ENCODE data around the gene CEP112. TPM values are rescaled to one million over a fixed set of nuclear protein-coding genes. Genes with fewer than 3 reads are reported as not detected.

CEP112 gene
- total and polyA plus RNA-seq, 4 donors = 1.1 to 4.9 (median 1.4) TPM

DNA sequence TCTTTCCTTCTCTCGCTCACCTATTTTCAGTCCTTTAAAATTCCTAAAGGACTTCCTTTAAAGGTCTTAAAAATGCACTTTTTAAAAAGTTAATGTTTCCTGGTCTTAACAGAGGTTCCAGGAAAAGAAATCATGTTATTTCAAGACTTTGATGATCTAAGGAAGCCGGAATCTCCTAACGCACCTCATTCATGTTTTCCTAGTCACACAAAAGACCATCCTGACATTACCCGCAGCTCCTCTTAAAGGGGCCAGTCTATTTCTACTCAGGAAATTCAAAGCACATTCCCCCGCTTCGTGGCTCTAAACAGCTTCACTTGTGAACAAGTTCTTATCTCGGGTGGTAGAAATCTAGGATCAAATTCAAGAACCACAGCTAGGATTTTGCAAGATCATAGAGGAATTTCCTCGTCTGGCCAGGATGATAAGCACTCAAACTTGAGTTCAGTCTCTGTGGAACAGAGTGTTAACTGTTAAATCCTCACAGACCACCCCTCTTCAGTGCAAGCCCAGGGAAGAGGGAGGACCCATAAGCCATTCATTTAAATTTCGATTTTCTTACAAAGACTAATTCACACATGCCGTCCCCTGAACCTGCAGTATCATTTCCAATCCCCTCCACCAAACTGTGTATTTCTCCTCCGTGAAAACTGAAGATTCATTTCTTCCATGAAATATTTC lies 493.4 kb downstream of the CEP112 start:
- WGBS = 49% methylated on average over 11 of the region's 11 CpGs
- no peak overlapping the region for H3K27ac ChIP-seq (ENCODE audit: low read depth in 1 of 2, low read length in 2 of 2)
- no peak overlapping the region for H3K4me3 ChIP-seq (ENCODE audit: low read depth in 1 of 3, low read length in 3 of 3)
- H3K9ac ChIP-seq (ENCODE audit: low read depth in 1 of 2, low read length in 2 of 2) = no peak overlapping the region
- no peak for DNase-seq (ENCODE audit: low spot score)
- TF ChIP-seq RXRA (IDR thresholded peaks at IDR 0.05) = no peak
- TF ChIP-seq, protein P1, sequence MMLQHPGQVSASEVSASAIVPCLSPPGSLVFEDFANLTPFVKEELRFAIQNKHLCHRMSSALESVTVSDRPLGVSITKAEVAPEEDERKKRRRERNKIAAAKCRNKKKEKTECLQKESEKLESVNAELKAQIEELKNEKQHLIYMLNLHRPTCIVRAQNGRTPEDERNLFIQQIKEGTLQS (IDR thresholded peaks at IDR 0.05) = no peak
- TF ChIP-seq, protein P2, sequence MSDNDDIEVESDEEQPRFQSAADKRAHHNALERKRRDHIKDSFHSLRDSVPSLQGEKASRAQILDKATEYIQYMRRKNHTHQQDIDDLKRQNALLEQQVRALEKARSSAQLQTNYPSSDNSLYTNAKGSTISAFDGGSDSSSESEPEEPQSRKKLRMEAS (IDR thresholded peaks at IDR 0.05) = no peak
- TF ChIP-seq RAD21 (IDR thresholded peaks at IDR 0.05) = no peak
- no peak for TF ChIP-seq JUND (IDR thresholded peaks at IDR 0.05)
- TF ChIP-seq, protein P3, sequence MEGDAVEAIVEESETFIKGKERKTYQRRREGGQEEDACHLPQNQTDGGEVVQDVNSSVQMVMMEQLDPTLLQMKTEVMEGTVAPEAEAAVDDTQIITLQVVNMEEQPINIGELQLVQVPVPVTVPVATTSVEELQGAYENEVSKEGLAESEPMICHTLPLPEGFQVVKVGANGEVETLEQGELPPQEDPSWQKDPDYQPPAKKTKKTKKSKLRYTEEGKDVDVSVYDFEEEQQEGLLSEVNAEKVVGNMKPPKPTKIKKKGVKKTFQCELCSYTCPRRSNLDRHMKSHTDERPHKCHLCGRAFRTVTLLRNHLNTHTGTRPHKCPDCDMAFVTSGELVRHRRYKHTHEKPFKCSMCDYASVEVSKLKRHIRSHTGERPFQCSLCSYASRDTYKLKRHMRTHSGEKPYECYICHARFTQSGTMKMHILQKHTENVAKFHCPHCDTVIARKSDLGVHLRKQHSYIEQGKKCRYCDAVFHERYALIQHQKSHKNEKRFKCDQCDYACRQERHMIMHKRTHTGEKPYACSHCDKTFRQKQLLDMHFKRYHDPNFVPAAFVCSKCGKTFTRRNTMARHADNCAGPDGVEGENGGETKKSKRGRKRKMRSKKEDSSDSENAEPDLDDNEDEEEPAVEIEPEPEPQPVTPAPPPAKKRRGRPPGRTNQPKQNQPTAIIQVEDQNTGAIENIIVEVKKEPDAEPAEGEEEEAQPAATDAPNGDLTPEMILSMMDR (IDR thresholded peaks at IDR 0.05; ENCODE audit: low read depth, low read length, missing input control) = no peak
- TF ChIP-seq FOXA2 (IDR thresholded peaks at IDR 0.05) = no peak
- TF ChIP-seq YY1 (IDR thresholded peaks at IDR 0.05) = no peak
- H3K4me1 ChIP-seq (ENCODE audit: control insufficient read depth in 4 of 4, insufficient read depth in 4 of 4, low read length in 3 of 4) = no peaks in the 10 kb centered on the region
- H3K9me3 ChIP-seq (ENCODE audit: control insufficient read depth in 4 of 4, low read length in 3 of 4) = no peaks in the 10 kb centered on the region
- H3K27me3 ChIP-seq (ENCODE audit: control insufficient read depth in 4 of 4, insufficient read depth in 4 of 4, low read length in 3 of 4) = no peaks in the 10 kb centered on the region
- H3K36me3 ChIP-seq (ENCODE audit: control insufficient read depth in 4 of 4, insufficient read depth in 3 of 4, low read depth in 1 of 4, low read length in 3 of 4) = no peaks in the 10 kb centered on the region

DNA sequence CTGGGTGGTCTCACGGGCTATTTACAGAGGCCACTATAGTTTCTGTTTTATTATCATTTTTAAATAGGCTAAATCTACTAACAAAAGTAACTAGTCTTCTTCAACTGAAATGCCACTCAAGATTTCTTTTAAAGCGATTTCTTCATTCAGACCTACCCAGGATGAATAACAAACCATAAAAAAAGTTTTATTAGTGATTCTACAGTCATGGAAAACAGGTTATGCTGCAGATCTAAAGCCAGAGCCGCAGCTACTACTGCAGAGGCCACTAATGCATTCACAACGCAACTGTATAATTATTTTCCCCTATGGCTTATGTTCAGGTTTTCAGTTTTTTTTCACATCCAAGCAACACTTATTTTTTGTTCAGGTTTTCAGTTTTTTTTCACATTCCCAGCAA lies 494.3 kb downstream of the CEP112 start:
- no peak overlapping the region for H3K9ac ChIP-seq (ENCODE audit: low read depth in 1 of 2, low read length in 2 of 2)
- WGBS = 87% methylated on average over 4 of the region's 4 CpGs
- no peaks in the 10 kb centered on the region for H3K27me3 ChIP-seq (ENCODE audit: control insufficient read depth in 4 of 4, insufficient read depth in 4 of 4, low read length in 3 of 4)
- no peaks in the 10 kb centered on the region for H3K36me3 ChIP-seq (ENCODE audit: control insufficient read depth in 4 of 4, insufficient read depth in 3 of 4, low read depth in 1 of 4, low read length in 3 of 4)
- no peak for TF ChIP-seq HNF4A (conservative IDR thresholded peaks at IDR 0.05)
- no peak overlapping the region for H3K4me3 ChIP-seq (ENCODE audit: low read depth in 1 of 3, low read length in 3 of 3)
- H3K27ac ChIP-seq (ENCODE audit: low read depth in 1 of 2, low read length in 2 of 2) = no peak overlapping the region
- DNase-seq (ENCODE audit: low spot score) = no peak
- no peaks in the 10 kb centered on the region for H3K4me1 ChIP-seq (ENCODE audit: control insufficient read depth in 4 of 4, insufficient read depth in 4 of 4, low read length in 3 of 4)
- H3K9me3 ChIP-seq (ENCODE audit: control insufficient read depth in 4 of 4, low read length in 3 of 4) = no peaks in the 10 kb centered on the region

DNA sequence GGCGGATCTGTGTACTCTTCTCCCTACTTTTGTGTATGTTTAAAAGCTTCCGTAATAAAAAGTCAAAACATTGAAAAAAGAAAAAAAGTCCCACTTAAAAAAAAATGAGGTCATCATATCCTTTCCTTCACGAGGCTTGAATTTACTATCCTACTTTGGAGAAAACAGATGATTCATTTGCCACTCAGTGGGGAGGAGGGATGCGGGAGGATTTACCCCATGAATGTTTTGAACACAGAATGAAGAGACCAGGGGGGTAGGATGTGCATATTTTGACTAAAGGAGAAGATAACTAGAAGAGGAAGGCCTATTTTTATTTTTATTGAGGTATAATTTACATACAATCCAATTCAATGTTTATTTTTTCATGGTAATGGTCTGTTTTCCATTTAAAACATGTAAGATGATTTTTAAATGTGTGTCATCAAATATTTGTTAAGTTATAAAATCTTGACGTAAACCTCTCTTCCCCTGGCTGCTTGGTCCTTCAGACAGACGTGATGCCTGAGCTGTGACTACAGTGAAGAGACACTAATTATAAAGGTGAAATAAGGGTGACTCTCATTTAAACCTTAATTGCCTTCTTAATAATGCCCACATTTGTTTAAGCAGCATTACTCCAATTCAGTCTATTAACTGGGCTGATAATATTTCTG lies 495.1 kb downstream of the CEP112 start:
- Histone ChIP-seq H3K27me3 (ENCODE audit: control insufficient read depth in 4 of 4, insufficient read depth in 4 of 4, low read length in 3 of 4) (no peaks in the 10 kb centered on the region), H3K9me3 (ENCODE audit: control insufficient read depth in 4 of 4, low read length in 3 of 4) (no peaks in the 10 kb centered on the region), H3K4me3 (ENCODE audit: low read depth in 1 of 3, low read length in 3 of 3) (no peak overlapping the region), H3K36me3 (ENCODE audit: control insufficient read depth in 4 of 4, insufficient read depth in 3 of 4, low read depth in 1 of 4, low read length in 3 of 4) (no peaks in the 10 kb centered on the region), H3K27ac (ENCODE audit: low read depth in 1 of 2, low read length in 2 of 2) (no peak overlapping the region), H3K9ac (ENCODE audit: low read depth in 1 of 2, low read length in 2 of 2) (no peak overlapping the region), H3K4me1 (ENCODE audit: control insufficient read depth in 4 of 4, insufficient read depth in 4 of 4, low read length in 3 of 4) (no peaks in the 10 kb centered on the region)
- no peak for TF ChIP-seq RAD21 (IDR thresholded peaks at IDR 0.05)
- TF ChIP-seq FOXA2 (IDR thresholded peaks at IDR 0.05) = no peak
- TF ChIP-seq, protein P4, sequence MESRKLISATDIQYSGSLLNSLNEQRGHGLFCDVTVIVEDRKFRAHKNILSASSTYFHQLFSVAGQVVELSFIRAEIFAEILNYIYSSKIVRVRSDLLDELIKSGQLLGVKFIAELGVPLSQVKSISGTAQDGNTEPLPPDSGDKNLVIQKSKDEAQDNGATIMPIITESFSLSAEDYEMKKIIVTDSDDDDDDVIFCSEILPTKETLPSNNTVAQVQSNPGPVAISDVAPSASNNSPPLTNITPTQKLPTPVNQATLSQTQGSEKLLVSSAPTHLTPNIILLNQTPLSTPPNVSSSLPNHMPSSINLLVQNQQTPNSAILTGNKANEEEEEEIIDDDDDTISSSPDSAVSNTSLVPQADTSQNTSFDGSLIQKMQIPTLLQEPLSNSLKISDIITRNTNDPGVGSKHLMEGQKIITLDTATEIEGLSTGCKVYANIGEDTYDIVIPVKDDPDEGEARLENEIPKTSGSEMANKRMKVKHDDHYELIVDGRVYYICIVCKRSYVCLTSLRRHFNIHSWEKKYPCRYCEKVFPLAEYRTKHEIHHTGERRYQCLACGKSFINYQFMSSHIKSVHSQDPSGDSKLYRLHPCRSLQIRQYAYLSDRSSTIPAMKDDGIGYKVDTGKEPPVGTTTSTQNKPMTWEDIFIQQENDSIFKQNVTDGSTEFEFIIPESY (IDR thresholded peaks at IDR 0.05) = no peak
- TF ChIP-seq HNF4G (IDR thresholded peaks at IDR 0.05) = no peak
- no peak for DNase-seq (ENCODE audit: low spot score)
- WGBS = 89% methylated on average over 6 of the region's 6 CpGs

Data from liver (tissue), 9 donors.